ENCODE measurements around the gene SKAP1.
"Not testable (repeated sequence)": the region's sequence is repeated elsewhere in the genome, so short reads cannot be mapped to it uniquely, and the experiment has no call there.

Gene SKAP1

GRCh38 chr17:48338720-48339119 is 91.3 kb downstream of the SKAP1 start:
- H3F3A ChIP-seq (ENCODE audit: low read depth) = no peaks in the 10 kb centered on the region
- H3K9me3 ChIP-seq (ENCODE audit: insufficient read depth, low read depth, low read length) = no peaks in the 10 kb centered on the region
- H3K79me2 ChIP-seq (ENCODE audit: insufficient read depth, low read length) = peaks cover 31% of the 10 kb centered on the region
- no peaks in the 10 kb centered on the region for H4K20me1 ChIP-seq (ENCODE audit: insufficient read depth, low read length, poor library complexity, severe bottlenecking)
- no peak overlapping the region for H2AFZ ChIP-seq (ENCODE audit: low read length)
- no peaks in the 10 kb centered on the region for H3K27me3 ChIP-seq (ENCODE audit: insufficient read depth, low read length, poor library complexity, severe bottlenecking)
- peak overlapping the region; percentile 39 for H3K4me2 ChIP-seq (ENCODE audit: low read depth, low read length, poor library complexity, severe bottlenecking)
- H3K9ac ChIP-seq (ENCODE audit: low read depth, low read length, poor library complexity, severe bottlenecking) = peak overlapping the region; percentile 23
- peaks cover 70% of the 10 kb centered on the region for H3K4me1 ChIP-seq (ENCODE audit: insufficient read depth, low read length, poor library complexity, severe bottlenecking)
- peak overlapping the region; percentile 13 for H3K4me3 ChIP-seq (ENCODE audit: low read length, poor library complexity, severe bottlenecking)
- H3K36me3 ChIP-seq (ENCODE audit: insufficient read depth, low read length) = no peaks in the 10 kb centered on the region
- no peaks in the 10 kb centered on the region for H3K9me2 ChIP-seq (replicated peaks; ENCODE audit: low read depth, low read length)
- TF ChIP-seq EZH2phosphoT487 (IDR thresholded peaks at IDR 0.05; ENCODE audit: borderline replicate concordance) = no peak
- TF ChIP-seq CTCF (conservative IDR thresholded peaks at IDR 0.05; ENCODE audit: low read length) = no peak

GRCh38 chr17:48337903-48338302 is 92.1 kb downstream of the SKAP1 start:
- not testable (repeated sequence) for H3K36me3 ChIP-seq (ENCODE audit: insufficient read depth, low read length); H2AFZ ChIP-seq (ENCODE audit: low read length); H3K4me3 ChIP-seq (ENCODE audit: low read length, poor library complexity, severe bottlenecking); H3F3A ChIP-seq (ENCODE audit: low read depth); H4K20me1 ChIP-seq (ENCODE audit: insufficient read depth, low read length, poor library complexity, severe bottlenecking); H3K9me3 ChIP-seq (ENCODE audit: insufficient read depth, low read depth, low read length); H3K9me2 ChIP-seq (replicated peaks; ENCODE audit: low read depth, low read length); H3K27me3 ChIP-seq (ENCODE audit: insufficient read depth, low read length, poor library complexity, severe bottlenecking)
- Histone ChIP-seq H3K4me1 (ENCODE audit: insufficient read depth, low read length, poor library complexity, severe bottlenecking) (peaks cover 78% of the 10 kb centered on the region), H3K9ac (ENCODE audit: low read depth, low read length, poor library complexity, severe bottlenecking) (peak overlapping the region; percentile 2), H3K4me2 (ENCODE audit: low read depth, low read length, poor library complexity, severe bottlenecking) (peak overlapping the region; percentile 39), H3K79me2 (ENCODE audit: insufficient read depth, low read length) (peaks cover 39% of the 10 kb centered on the region)

- no peak overlapping the region for H3K4me3 ChIP-seq (ENCODE audit: low read length, poor library complexity, severe bottlenecking)
- H2AFZ ChIP-seq (ENCODE audit: low read length) = peak overlapping the region; percentile 7; the same call in 1 of the 2 replicates
- no peak for TF ChIP-seq EZH2phosphoT487 (IDR thresholded peaks at IDR 0.05; ENCODE audit: borderline replicate concordance)
- no peak for TF ChIP-seq CTCF (conservative IDR thresholded peaks at IDR 0.05; ENCODE audit: low read length)
- H3K9ac ChIP-seq (ENCODE audit: low read depth, low read length, poor library complexity, severe bottlenecking) = no peak overlapping the region
- no peaks in the 10 kb centered on the region for H3K36me3 ChIP-seq (ENCODE audit: insufficient read depth, low read length)
- H3K79me2 ChIP-seq (ENCODE audit: insufficient read depth, low read length) = peaks cover 44% of the 10 kb centered on the region
- peak overlapping the region; percentile 39 for H3K4me2 ChIP-seq (ENCODE audit: low read depth, low read length, poor library complexity, severe bottlenecking)
- peaks cover 10% of the 10 kb centered on the region; the same call in 1 of the 2 replicates for H3F3A ChIP-seq (ENCODE audit: low read depth)
- H4K20me1 ChIP-seq (ENCODE audit: insufficient read depth, low read length, poor library complexity, severe bottlenecking) = no peaks in the 10 kb centered on the region
- peaks cover 82% of the 10 kb centered on the region for H3K4me1 ChIP-seq (ENCODE audit: insufficient read depth, low read length, poor library complexity, severe bottlenecking)
- H3K27me3 ChIP-seq (ENCODE audit: insufficient read depth, low read length, poor library complexity, severe bottlenecking) = no peaks in the 10 kb centered on the region
- no peaks in the 10 kb centered on the region for H3K9me2 ChIP-seq (replicated peaks; ENCODE audit: low read depth, low read length)
- no peaks in the 10 kb centered on the region for H3K9me3 ChIP-seq (ENCODE audit: insufficient read depth, low read depth, low read length)
These were observed 93.0 kb downstream of the SKAP1 start for GRCh38 chr17:48336986-48337385.

GRCh38 chr17:48335858-48336500 is 94.0 kb downstream of the SKAP1 start:
- peak overlapping the region; percentile 68 for H3K4me3 ChIP-seq (ENCODE audit: low read length, poor library complexity, severe bottlenecking)
- H2AFZ ChIP-seq (ENCODE audit: low read length) = peak overlapping the region; percentile 23; the same call in 1 of the 2 replicates
- H3K79me2 ChIP-seq (ENCODE audit: insufficient read depth, low read length) = peaks cover 49% of the 10 kb centered on the region
- peak overlapping the region; percentile 78 for H3K4me2 ChIP-seq (ENCODE audit: low read depth, low read length, poor library complexity, severe bottlenecking)
- TF ChIP-seq EZH2phosphoT487 (IDR thresholded peaks at IDR 0.05; ENCODE audit: borderline replicate concordance) = no peak
- peak; percentile 84 for TF ChIP-seq CTCF (conservative IDR thresholded peaks at IDR 0.05; ENCODE audit: low read length)
- peaks cover 12% of the 10 kb centered on the region for H3F3A ChIP-seq (ENCODE audit: low read depth)
- H3K36me3 ChIP-seq (ENCODE audit: insufficient read depth, low read length) = no peaks in the 10 kb centered on the region
- H3K27me3 ChIP-seq (ENCODE audit: insufficient read depth, low read length, poor library complexity, severe bottlenecking) = no peaks in the 10 kb centered on the region
- peak overlapping the region; percentile 77 for H3K9ac ChIP-seq (ENCODE audit: low read depth, low read length, poor library complexity, severe bottlenecking)
- no peaks in the 10 kb centered on the region for H4K20me1 ChIP-seq (ENCODE audit: insufficient read depth, low read length, poor library complexity, severe bottlenecking)
- H3K9me3 ChIP-seq (ENCODE audit: insufficient read depth, low read depth, low read length) = no peaks in the 10 kb centered on the region
- H3K9me2 ChIP-seq (replicated peaks; ENCODE audit: low read depth, low read length) = no peaks in the 10 kb centered on the region
- peaks cover 80% of the 10 kb centered on the region for H3K4me1 ChIP-seq (ENCODE audit: insufficient read depth, low read length, poor library complexity, severe bottlenecking)
